ENCODE results near the gene PRKAR1A.

DNA sequence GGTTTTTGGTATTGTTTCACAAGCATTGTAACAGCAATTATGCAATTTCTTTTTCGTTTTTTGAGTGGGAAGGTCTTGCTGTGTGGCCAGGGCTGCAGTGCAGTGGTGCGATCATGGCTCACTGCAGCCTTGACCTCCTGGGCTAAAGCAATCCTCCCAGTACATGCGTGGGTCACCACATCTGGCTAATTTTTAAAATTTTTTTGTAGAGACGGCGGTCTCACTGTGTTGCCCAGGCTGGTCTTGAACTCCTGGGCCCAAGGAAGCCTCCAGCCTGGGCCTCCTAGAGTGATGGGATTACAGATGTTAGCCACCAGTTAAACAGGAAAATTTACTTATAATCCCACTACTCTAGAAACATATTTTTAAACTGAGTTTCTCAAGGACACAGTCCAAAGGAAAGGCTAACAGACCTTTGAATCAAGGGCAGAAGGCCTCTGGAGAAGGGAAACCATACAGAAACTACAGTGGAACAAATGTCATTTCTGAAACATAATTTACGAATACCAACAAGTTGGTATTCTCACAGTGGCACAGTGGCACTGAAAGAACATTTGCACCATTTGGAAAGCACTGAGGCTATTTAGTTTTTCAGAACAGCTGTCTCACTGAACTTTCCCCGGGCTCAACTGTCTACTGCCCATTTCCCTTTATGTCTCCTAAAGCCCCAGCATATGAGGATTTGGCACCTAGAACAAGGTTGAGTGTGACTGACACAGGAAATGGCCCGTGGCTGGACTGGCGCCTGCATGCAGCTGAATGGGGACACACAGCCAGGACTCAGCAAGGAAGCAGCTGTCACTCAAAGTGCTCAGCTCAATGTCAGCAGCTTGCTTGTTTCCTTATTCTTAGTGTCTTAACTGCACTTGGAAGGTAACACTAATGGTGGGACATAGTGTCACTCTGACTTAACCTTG, 2.8 kb upstream of the PRKAR1A start:
- TF ChIP-seq POLR2A (IDR thresholded peaks at IDR 0.05): no peak
- no peak for TF ChIP-seq CTCF (IDR thresholded peaks at IDR 0.05)
- no peak for TF ChIP-seq EP300 (IDR thresholded peaks at IDR 0.05)
